Measurements from ENCODE around the gene PLXDC1. TPM values are rescaled to one million over a fixed set of nuclear protein-coding genes. Genes with fewer than 3 reads are reported as not detected.

Gene PLXDC1
- total RNA-seq: 2.4 and 6.3 TPM in 2 replicates

DNA sequence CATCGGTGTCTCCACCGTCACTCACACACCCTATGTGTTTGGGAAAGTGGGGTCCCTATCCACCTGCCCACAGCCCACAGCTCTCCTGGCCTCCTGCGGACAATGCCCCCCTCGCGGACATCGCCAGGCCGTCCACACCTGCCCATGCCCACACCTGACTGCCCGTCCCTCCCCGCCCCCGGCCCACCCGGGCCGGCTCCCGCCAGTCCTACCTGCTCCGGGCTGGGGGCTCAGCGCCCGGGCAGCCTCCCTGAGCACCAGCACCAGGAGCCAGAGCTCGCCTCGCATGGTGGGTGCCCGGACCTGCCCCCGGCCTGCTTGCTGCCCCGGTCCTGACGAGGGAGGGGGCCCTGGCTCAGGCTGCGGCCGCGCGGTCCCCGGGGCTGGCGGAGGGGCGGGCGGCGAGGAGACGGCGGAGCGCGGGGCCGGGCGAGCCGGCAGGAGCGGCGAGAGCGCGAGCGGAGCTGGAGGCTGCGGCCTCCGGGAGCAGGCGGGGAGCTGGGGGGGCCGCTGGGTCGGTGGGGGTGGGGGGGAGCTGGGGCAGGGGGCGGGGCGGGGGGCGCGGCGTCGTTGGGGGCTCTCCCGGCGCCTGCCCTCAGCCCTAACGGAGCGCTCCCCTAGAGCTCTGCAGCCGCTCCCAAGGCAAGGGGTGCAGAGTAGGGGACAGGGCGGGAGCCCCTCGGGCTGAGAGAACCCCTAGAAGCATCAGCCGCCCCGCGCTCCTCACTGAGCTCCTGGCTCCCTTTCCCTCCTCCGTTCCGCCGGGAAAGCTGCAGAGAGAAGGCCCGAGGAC is at the start of gene PLXDC1:
Gene PLXDC1 (minus strand): TSS at position 488 of the 793 bp plus-strand sequence. CDS start 200 bp downstream, at position 288.

DNA sequence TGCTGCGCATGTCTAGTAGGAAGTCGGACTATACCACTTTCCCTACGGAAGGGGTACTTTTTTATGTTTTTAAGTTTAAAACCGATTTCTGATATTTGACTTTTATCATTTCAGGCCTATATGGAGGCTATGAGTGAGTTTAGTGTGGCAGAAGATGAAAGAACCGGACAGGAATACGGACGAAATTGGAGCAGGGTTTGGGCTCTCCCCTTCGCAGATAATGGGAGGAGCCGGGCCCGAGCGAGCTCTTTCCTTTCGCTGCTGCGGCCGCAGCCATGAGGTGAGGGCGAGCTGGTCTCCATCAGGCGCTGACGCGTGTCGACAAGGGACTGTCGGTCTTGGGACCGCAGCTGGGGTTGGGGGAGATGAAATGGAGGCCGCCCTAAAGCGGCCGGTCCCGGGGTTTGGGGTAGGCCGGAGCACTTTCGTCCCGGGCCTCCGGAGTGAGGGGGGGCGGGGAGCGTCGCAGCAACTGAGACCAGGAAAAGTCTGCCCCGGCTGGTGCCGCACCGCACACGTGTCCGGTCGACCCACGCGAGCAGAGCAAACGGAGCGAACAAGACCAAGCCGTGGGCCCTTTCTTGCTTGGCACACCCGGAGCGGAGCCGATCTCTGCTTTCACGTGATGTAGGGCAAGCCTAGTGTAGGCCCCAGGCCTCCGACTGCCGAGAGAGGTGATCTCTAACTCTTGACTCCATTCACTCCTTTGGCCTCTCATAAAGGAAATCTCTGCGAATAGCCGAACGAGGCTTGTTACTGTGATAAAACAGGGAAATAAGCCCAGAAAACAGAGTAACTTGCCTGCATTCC is 48.8 kb upstream of the PLXDC1 start, which contains the start of gene RPL19:
Gene RPL19 (plus strand): TSS at position 214 of the 810 bp plus-strand sequence. CDS start 62 bp downstream, at position 276.

DNA sequence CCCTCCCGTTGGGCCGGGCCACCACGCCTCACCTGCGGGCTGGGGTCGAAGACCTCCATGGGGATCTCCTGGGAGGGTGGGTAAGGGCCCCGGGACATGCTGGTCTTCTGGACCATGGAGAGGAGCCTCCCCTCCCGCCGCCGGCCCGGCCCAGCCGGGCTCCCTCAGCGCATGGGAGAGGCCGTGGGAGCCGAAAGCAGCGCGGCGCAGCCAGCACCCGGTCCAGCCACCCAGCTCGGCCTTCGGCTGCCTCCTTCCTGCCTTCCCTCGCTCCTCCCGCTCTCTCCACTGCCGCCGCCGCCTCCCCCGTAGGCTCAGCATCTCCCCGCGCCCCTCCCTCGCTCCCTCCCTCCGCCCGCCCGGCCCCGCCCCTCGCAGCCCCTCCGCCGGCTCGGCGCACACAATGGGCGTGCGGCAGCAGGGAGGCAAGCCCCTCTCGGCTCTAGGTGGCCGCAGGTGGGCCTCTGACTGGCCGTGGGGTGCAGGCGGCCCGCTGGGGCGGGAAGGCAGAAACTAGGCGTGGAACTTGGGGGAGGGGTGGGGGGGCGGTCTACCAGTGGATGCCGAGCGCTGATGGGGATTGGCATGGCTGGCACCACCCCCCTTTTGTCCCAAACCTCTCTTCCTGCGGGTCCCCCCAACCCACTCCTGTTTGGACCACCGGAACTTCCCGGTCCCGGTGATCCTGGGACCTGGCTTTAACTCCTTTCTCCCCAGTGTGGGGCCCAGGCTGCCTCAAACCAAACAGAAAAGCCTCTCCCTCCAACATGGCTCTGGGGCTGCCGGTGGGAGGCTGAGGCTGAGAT is 46.1 kb upstream of the PLXDC1 start, which contains the start of gene CACNB1:
Gene CACNB1 (minus strand): TSS at position 290 of the 806 bp plus-strand sequence. CDS start 174 bp downstream, at position 116.

DNA sequence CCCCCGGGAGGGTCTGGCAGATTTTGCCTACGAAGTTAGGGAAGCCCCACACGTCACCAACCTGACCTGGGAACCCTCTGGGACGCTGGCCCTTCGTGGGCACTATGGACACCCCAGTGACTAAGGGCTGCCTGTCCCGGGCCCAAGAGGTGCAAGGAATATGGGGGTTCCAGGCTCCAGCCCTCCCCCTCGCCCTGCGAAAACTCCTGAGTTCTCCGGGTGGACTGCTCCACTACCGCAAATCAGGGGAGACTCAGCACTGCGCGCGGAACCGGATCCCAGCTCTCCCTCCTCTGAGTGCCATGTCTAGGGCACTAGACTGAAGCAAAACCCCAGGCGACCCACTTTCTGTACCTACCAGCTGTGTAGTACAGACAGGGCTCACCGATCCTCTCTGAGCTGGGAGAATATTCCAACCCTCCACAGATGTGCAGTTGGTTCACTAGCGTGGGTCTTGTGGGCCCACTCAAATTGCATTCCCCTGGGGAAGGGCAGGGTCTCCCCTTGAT is 14.5 kb upstream of the PLXDC1 start, which contains the start of gene ARL5C:
Gene ARL5C (minus strand): TSS at position 321 of the 509 bp plus-strand sequence. CDS start 401 bp downstream, outside the sequence.

Small RNAs within 50 kb of the gene (small RNA-seq; reads per million reads assigned to genes)
- gene AC091178.1: not detected

Other genes with a start within 250 kb of the PLXDC1 start
- gene FBXO47, start 184.2 kb downstream of the PLXDC1 start, total RNA-seq: 0.13 TPM in 1 of 2 replicates, not detected in the other
- gene ARL5C, start 14.5 kb upstream of the PLXDC1 start, total RNA-seq: not detected in 2 replicates
- 6.3 and 8.0 TPM in 2 replicates for gene CACNB1, start 46.0 kb upstream of the PLXDC1 start, total RNA-seq
- gene RPL19, start 48.6 kb upstream of the PLXDC1 start, total RNA-seq: 1,401 and 1,482 TPM in 2 replicates
- gene STAC2, start 74.3 kb upstream of the PLXDC1 start, total RNA-seq: 0.32 and 1.0 TPM in 2 replicates
- gene FBXL20, start 250.0 kb upstream of the PLXDC1 start, total RNA-seq: 21.7 and 22.7 TPM in 2 replicates

Measured in articular chondrocyte of knee joint (primary cell).